Stimulated activated CD4-positive, alpha-beta T cell treated with anti-CD3 and anti-CD28 coated beads, Interleukin-4, amount 100 ng/mL, for 48 hours (primary cell): ENCODE data around the gene ACMSD.
"Not testable (repeated sequence)": the region's sequence is repeated elsewhere in the genome, so short reads cannot be mapped to it uniquely, and the experiment has no call there.

ENCODE experiments used
- DNase-seq, 2 donors: peaks; one replicate each; pipeline ENCODE4 v3.0.0-alpha.2; 2020; ENCODE audit warnings: low read depth in 2 of 2

ACMSD gene

GRCh38 chr2:134906726-134907125, 68.3 kb downstream of the ACMSD start:
- no peak for DNase-seq

GRCh38 chr2:134907441-134908116, 69.2 kb downstream of the ACMSD start:
- not testable (repeated sequence) for DNase-seq

DNA sequence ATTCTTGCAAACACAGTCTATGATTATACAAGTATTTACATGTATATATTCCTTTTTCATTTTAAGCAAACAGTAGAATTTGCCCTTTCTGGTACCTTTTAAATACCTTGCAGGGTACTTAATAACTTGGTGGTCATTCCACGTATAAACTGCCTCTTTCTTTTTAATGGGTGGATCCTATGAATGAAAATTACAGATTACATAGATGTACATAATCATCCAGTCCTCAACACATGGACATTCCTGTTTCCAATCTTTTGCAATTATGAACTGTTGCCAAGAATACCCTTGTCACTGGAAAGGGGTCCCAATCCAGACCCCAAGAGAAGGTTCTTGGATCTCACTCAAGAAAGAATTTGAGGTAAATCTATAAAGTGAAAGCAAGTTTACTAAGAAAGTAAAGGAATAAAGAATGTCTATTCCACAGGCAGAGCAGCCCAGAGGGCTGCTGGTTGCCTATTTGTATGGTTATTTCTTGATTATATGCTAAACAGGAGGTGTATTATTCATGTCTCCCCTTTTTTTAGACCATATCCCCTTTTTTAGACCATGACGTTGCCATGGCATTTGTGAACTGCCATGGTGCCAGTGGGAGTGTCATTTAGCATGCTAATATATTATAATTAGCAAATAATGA, 72.5 kb downstream of the ACMSD start:
- no peak for DNase-seq

GRCh38 chr2:134911400-134911785, 73.0 kb downstream of the ACMSD start:
- DNase-seq: no peak

DNA sequence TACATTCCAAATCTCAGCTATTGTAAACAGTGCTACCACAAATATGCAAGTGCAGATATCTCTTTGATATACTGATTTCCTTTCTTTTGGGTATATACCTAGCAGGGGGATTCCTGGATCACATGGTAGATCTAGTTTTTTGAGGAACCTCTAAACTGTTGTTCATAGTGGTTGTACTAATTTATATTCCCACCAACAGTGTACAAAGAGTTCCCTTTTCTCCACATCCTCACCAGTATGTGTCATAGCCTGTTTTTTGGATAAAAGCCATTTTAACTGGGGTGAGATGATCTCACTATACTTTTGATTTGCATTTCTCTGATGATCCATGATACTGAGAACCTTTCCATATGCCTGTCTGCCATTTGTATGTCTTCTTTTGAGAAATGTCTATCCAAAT, 73.9 kb downstream of the ACMSD start:
- no peak for DNase-seq

DNA sequence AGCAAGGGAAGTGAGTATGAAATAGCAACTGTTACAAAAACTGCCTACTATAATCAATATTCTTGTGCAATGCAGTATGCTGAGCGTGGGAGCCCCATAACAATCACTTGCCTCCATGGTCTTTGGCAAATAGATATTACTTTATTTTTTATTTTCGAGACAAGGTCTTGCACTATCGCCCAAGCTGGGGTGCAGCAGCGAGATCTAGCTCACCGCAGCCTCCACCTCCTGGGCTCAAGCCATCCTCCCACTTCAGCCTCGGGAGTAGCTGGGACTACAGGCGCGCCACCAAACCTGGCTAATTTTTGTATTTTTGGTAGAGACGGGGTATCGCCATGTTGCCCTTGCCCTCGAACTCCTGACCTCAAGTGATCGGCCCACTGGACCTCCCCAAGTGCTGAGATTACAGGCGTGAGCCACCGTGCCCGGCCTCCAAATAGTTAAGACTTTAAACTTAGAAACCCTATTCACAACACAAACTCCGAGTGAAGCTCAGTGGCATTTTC, 79.0 kb downstream of the ACMSD start:
- DNase-seq: no peak

- no peak for DNase-seq
Observed at GRCh38 chr2:134917888-134918525, 79.6 kb downstream of the ACMSD start.

DNA sequence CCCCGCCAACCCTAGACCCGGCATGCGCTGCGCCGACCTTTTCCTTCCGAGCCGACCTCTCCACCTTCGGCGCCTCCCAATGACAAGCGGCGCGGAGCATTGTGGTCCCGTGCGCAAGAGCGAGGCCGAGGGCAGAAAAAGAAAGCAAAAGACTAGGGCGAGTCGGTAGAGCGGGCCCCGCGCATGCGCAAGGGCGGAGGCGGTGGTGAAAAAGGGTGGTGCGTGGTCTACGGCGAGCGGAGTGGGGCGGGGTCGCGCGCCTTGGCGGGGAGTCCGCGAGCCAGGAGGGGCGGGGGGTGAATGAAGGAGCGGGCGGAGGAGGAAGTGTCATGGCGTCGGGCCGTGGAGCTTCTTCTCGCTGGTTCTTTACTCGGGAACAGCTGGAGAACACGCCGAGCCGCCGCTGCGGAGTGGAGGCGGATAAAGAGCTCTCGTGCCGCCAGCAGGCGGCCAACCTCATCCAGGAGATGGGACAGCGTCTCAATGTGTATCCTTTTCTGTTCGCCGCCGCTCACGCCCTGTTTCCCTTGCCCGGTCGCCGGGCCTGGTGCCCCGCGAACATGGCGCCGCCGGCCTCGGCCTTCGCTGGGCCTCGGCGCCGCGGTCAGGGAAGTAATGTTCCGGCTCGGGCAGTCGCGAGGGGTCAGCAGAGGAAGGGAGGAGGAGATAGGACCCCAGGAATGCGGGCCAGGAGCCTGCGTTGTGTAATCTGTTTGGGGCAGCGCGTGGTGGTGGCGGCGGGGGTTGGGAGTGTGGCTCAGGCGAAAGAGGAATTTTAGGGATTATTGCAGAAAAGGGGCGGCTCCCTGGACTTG, 80.3 kb downstream of the ACMSD start, which contains the start of gene CCNT2:
TSS of gene CCNT2 (plus strand) at position 297 of the 815 bp plus-strand sequence. CDS start at position 330, 33 bp downstream.
- peak; percentile 98 to 99 for DNase-seq

GRCh38 chr2:134919341-134920210, 81.2 kb downstream of the ACMSD start:
- DNase-seq: peak; percentile 27 to 44

DNA sequence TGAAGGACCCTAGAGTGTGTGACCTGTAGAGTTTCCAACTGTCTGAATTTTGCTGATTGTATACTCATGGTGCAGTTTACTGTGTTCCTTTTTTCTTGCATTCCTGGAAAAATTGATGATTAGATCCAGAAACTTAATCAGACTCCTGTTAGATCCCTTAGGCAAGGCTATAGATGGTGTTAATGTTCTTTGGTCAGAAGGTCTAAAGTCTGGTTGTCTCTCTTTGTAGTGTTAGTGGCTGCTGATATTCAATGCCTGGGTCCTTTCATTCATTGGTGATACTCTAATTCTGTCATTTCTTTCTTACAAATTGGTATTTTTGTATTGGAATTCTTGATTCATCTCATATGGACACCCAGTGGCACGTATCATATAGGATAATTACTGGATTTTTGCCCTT, 86.5 kb downstream of the ACMSD start:
- no peak for DNase-seq

DNA sequence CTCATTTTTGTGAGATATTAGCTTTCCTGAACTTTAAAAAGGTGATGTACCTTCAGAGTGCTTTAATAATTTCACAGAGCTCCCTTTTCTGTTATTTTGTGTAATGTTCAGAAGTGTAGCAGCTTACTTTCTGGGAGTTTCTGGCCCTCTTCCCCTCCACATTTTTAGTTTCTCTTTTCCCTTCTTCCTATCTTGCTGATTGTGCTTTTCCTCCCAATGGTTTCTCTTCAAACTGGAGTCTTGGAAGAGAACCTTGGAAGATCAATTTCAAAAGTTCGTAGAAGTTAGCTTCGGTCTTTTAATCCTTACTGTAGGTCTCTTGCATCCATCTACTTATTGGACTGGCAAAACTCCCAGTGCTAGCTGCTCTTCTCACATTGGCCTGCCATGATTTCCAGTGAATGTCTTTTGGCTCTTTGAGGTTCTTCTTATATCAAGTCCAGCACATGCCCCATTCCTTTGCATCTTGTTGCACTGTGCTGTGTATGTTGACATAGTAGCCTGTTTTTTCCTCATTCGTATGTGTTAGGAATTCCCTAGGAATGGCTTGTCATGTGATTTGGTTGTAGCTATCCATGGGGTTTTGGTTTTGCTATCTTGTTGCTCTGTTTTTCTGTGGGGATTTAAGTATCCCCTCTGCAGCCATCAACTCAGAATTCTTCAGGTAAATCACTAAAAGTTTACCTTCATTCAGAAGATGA, 88.0 kb downstream of the ACMSD start:
- no peak for DNase-seq

DNA sequence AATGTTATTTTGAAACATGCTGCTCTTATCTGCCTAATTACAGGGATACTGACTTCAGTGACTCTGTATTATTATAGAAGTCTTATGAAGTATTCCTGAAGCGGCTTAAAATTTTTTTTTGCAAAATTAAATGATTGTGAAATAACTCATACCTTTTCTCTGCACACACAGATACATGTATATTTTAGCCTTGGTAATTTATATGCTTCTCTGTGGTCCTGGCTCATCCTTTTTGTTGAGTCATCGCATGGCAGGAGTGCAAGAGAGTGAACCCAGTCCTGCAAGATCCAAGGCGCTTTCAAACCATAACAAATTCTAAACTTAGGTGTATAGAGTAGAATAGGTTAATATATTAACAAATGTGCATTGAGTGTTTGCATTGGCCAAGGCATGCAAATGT, 88.8 kb downstream of the ACMSD start:
- no peak for DNase-seq

- no peak for DNase-seq
Observed at GRCh38 chr2:134932864-134933526, 94.6 kb downstream of the ACMSD start.

- no peak for DNase-seq
Observed at GRCh38 chr2:134933732-134934131, 95.3 kb downstream of the ACMSD start.

- no peak for DNase-seq
Observed at GRCh38 chr2:134934150-134934549, 95.7 kb downstream of the ACMSD start.

GRCh38 chr2:134934641-134935040, 96.2 kb downstream of the ACMSD start:
- no peak for DNase-seq

GRCh38 chr2:134936691-134937090, 98.3 kb downstream of the ACMSD start:
- no peak for DNase-seq

- DNase-seq: no peak
Observed at GRCh38 chr2:134943540-134943939, 105.1 kb downstream of the ACMSD start.

DNA sequence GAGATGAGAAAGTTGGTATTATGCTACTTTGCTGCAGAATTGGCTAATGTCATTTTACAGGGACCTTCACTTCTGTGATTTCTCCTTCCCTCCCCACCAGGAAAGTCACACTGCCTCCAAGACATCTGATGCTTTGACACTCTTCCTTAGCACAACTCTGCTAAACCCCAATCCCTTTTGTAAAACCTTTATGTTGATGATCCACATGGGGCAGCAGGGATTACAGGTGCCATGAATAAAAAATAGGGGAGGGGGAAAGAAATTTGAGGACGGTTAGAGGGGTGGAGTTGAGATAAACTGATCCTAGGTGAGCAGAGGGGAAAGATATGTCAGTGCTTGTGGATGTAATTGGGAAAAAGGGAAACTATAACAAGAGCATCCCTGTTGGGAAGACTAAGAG, 106.6 kb downstream of the ACMSD start:
- DNase-seq: no peak

DNA sequence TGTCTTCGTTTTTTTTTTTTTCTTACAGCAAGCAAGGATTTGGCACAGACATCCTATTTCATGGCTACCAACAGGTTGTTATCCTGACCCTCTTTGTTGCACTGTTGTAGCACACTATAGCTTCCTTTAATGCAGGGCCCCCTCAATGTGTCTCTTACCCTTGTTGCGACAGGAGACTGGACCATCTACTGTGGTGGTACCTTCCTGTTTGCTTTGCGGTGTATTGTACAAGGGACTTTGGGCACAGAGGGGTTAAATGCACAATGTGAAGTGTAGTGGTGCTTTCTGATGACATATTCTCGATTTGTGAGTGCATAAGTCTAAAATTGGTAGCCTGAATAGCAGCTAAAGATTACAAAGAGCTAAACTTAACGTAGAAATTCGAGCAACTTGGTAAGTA, 107.7 kb downstream of the ACMSD start:
- DNase-seq: no peak
